Lung (tissue), 12 donors: Measurements from ENCODE around the gene CAMK2G. TPM values are rescaled to one million over a fixed set of nuclear protein-coding genes. Genes with fewer than 3 reads are reported as not detected.

Source experiments
- ATAC-seq: fragments of 200-7000 bp; cut with Tn5 transposase; one replicate; pipeline ENCODE4 v1.9.1; 2020; ENCODE audit warnings: moderate number of reproducible peaks; ENCODE audit not compliant: insufficient read depth, low FRiP score
- DNase-seq, 3 donors: peaks; one replicate each; pipeline ENCODE4 v3.0.0-alpha.2; 2013 to 2017
- H3K27ac ChIP-seq, 2 donors: one replicate each; pipeline ENCODE4 v1.5.1; 2013; ENCODE audit warnings: mild to moderate bottlenecking in 2 of 2, moderate library complexity in 2 of 2, control low read depth in 1 of 2, inconsistent platforms in 1 of 2, low read depth in 1 of 2, low read length in 1 of 2
- H3K27me3 ChIP-seq, 3 donors: one replicate each; pipeline ENCODE4 v1.5.1; 2013; ENCODE audit warnings: low read length in 2 of 3; ENCODE audit not compliant: control insufficient read depth in 3 of 3, insufficient read depth in 3 of 3
- H3K36me3 ChIP-seq, 4 donors: one replicate each; pipeline ENCODE4 v1.5.1; 2013; ENCODE audit warnings: low read length in 4 of 4, mild to moderate bottlenecking in 1 of 4, moderate library complexity in 1 of 4; ENCODE audit not compliant: control insufficient read depth in 4 of 4, insufficient read depth in 4 of 4
- H3K4me1 ChIP-seq, 5 donors: one replicate each; pipeline ENCODE4 v1.5.1; 2013; ENCODE audit warnings: low read length in 5 of 5, mild to moderate bottlenecking in 2 of 5, moderate library complexity in 1 of 5; ENCODE audit not compliant: control insufficient read depth in 5 of 5, insufficient read depth in 5 of 5
- H3K4me3 ChIP-seq: one replicate; pipeline ENCODE4 v1.5.1; 2013; ENCODE audit warnings: mild to moderate bottlenecking, control low read depth, moderate library complexity
- H3K9ac ChIP-seq, 2 donors: one replicate each; pipeline ENCODE4 v1.5.1; 2013; ENCODE audit warnings: low read length in 2 of 2, control low read depth in 1 of 2; ENCODE audit not compliant: insufficient read depth in 1 of 2
- H3K9me3 ChIP-seq, 4 donors: one replicate each; pipeline ENCODE4 v1.5.1; 2013; ENCODE audit warnings: low read length in 3 of 4, mild to moderate bottlenecking in 1 of 4, moderate library complexity in 1 of 4; ENCODE audit not compliant: control insufficient read depth in 4 of 4, insufficient read depth in 3 of 4
- WGBS, 2 donors: extraction: QIAGEN DNeasy Blood & Tissue Kit; methylation state at CpG; one replicate each; pipeline ENCODE4 v1.1.7; 2013; 5-methylcytosine and 5-hydroxymethylcytosine counted together
- polyA plus RNA-seq, 2 donors: library from polyadenylated mRNA; stranded (reverse); fragments of 200-250 nt; gene quantifications; one replicate each; pipeline ENCODE4 v1.2.1, GENCODE V29; 2013
- total RNA-seq, 2 donors: library from RNA; depleted of rRNA in 1 of 2; stranded (reverse); fragments of >200 nt in 1 of 2; gene quantifications; one replicate each; pipeline ENCODE4 v1.2.1, GENCODE V29; 2014 to 2021
- TF ChIP-seq, protein P1 (sequence below): IDR thresholded peaks from 2 replicates; pipeline ENCODE4 v1.5.1; 2012; ENCODE audit warnings: mild to moderate bottlenecking; ENCODE audit errors: control extremely low read depth, extremely low read depth
- donor health status: control.
- donor health status: control.
- donor health status: Bipolar disorder and iron deficiency.
- donor health status: healthy.
- donor health status: DM: yes; HTN: yes; CAD: no.

The CAMK2G gene
- total and polyA plus RNA-seq, 4 donors, result 15.8 to 41.1 (median 29.0) TPM

DNA sequence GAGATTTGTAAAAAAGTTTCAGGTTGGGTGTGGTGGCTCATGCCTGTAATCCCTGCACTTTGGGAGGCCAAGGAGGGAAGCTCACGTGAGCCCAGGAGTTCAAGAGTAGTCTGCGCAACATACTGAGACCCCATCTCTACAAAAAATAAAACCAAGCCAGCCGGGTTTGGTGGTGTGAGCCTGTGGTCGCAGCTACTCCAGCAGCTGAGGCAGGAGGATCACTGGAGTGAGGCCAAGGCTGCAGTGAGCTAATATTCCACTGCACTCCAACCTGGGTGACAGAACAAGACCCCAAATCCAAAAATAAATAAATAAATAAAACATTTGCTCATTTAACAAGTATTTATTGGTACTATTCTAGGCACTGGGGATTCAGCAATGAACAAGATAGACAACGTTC, 94.1 kb downstream of the CAMK2G start:
- Histone ChIP-seq H3K36me3 (peaks cover 0 to 19% (median 8%) of the 10 kb centered on the region in 4 donors), H3K9ac (peak overlapping the region in 1 of 2 donors; percentile 25), H3K27ac (no peak overlapping the region), H3K4me3 (no peak overlapping the region), H3K27me3 (no peaks in the 10 kb centered on the region), H3K9me3 (no peaks in the 10 kb centered on the region), H3K4me1 (peaks cover 3 to 24% (median 6%) of the 10 kb centered on the region in 5 donors)
- WGBS, 2 donors, result 76 to 86% methylated on average over 5 of the region's 5 CpGs
- TF ChIP-seq, protein P1, sequence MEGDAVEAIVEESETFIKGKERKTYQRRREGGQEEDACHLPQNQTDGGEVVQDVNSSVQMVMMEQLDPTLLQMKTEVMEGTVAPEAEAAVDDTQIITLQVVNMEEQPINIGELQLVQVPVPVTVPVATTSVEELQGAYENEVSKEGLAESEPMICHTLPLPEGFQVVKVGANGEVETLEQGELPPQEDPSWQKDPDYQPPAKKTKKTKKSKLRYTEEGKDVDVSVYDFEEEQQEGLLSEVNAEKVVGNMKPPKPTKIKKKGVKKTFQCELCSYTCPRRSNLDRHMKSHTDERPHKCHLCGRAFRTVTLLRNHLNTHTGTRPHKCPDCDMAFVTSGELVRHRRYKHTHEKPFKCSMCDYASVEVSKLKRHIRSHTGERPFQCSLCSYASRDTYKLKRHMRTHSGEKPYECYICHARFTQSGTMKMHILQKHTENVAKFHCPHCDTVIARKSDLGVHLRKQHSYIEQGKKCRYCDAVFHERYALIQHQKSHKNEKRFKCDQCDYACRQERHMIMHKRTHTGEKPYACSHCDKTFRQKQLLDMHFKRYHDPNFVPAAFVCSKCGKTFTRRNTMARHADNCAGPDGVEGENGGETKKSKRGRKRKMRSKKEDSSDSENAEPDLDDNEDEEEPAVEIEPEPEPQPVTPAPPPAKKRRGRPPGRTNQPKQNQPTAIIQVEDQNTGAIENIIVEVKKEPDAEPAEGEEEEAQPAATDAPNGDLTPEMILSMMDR, result no peak
- ATAC-seq, result no peak
- no peak for DNase-seq

DNA sequence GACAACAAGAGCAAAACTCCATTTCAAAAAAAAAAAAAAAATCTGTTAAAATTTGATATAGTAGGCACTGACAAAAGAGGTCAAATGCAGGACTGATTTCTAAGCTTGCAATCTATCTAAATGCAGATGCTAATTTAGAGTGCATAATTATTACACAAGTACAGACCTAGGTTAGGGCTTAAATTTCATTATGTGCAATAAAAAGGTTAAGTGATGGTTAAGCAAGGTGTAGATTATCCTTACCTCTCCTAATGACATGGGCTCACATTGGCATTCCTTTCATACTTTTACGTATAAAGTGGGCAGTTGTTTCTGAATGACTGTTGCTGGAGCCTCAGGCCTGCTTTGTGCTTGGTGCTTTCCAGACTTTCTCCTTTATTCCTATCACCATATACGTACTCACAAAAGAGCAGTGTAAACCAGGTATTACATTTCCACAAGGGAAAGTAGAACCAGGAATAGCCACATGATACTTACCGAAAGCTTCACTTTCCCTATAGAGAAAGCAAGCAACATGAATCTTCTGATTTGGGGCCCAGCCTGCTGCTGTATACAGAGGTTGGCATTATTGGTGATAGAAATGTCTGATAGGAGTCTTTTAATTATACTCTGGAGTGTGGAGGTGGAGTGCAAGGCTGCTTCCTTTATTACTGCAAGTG, 94.7 kb downstream of the CAMK2G start:
- Histone ChIP-seq H3K4me1 (peaks cover 3 to 30% (median 8%) of the 10 kb centered on the region in 5 donors), H3K36me3 (peaks cover 0 to 22% (median 8%) of the 10 kb centered on the region in 4 donors), H3K27me3 (no peaks in the 10 kb centered on the region), H3K4me3 (no peak overlapping the region), H3K9me3 (no peaks in the 10 kb centered on the region), H3K9ac (peak overlapping the region in 1 of 2 donors; percentile 25), H3K27ac (no peak overlapping the region)
- 80 to 88% methylated on average over 3 of the region's 3 CpGs for WGBS, 2 donors
- ATAC-seq (no peak), DNase-seq (no peak)
- TF ChIP-seq, protein P1, result no peak

DNA sequence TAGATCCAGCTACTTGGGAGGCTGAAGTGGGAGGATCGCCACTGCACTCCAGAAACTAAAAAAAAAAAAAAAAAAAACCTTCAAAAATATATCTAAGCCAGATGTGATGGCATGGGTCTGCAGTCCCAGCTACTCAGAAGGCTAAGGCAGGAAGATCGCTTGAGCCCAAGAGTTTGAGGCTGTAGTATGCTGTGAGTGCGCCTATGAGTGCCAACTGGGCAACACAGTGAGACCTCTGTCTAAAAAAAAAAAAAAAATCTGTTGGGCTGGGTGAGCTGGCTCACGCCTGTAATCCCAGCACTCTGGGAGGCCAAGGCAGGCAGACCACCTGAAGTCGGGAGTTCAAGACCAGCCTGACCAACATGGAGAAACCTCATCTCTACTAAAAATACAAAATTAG, 95.3 kb downstream of the CAMK2G start:
- H3K27ac ChIP-seq, result no peak overlapping the region
- H3K9me3 ChIP-seq, result no peaks in the 10 kb centered on the region
- 93 to 96% methylated on average over 5 of the region's 5 CpGs for WGBS, 2 donors
- H3K36me3 ChIP-seq, result peaks cover 0 to 22% (median 8%) of the 10 kb centered on the region in 4 donors
- ATAC-seq (no peak), DNase-seq (no peak)
- H3K4me1 ChIP-seq, result peaks cover 3 to 35% (median 12%) of the 10 kb centered on the region in 5 donors
- H3K27me3 ChIP-seq, result no peaks in the 10 kb centered on the region
- no peak overlapping the region for H3K4me3 ChIP-seq
- TF ChIP-seq, protein P1, result no peak
- no peak overlapping the region for H3K9ac ChIP-seq
